OCI-M2 (cell line): Measurements from ENCODE around the gene LLCFC1.

Source experiments
- DNase-seq: peaks from one replicate; lab custom pipeline; 2025; ENCODE audit not compliant: unreplicated experiment; lab: John Stamatoyannopoulos, UW

Gene LLCFC1

GRCh38 chr7:142939226-142939910 is at the start of gene LLCFC1:
LLCFC1 (plus strand) TSS chr7:142939484; CDS start chr7:142939622, 138 bp downstream.
- DNase-seq: no peak

DNA sequence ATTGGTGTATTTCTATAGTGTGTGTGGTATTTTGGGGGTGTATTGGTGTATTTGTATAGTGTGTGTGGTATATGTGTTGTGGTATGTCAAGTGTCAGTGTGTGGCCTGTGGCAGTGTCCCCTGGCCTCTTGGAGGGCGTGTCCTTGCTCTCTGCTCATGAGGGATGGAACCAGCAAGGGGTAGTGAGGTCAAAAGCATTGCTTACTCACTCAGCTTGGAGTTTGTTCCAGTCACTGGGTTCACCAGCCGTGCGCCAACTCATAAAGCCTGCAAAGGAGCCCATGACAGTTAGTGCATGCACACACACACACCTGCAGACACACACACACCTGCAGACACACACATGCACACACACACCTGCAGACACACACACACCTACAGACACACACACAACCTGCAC is 49.5 kb upstream of the LLCFC1 start:
- no peak for DNase-seq

DNA sequence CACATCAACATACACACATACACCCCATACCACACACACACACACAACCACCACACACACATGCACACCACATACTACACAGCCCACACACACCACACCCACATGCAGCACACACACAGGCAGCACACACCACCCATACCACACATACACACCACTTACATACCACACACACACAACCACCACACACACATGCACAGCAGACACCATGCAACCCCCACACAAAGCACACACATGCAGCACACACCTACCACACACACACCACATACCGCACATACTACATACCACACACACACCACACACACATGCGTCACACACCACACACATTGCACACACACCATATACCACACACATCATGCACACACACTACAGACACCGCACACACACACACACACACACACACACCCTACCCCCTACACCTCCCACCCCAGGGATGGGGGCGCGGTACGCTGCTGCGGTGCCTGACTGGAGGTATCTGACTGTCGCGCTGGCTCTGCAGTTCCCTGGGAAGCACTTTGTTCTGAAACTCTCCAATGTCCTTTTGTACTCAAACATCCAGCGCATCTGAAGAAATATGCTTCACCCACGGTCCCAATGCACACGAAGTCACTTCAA is 48.3 kb upstream of the LLCFC1 start:
- no peak for DNase-seq

- no peak for DNase-seq
These were observed 47.7 kb upstream of the LLCFC1 start for GRCh38 chr7:142891490-142892082.

GRCh38 chr7:142892951-142893350 is 46.3 kb upstream of the LLCFC1 start:
- no peak for DNase-seq

GRCh38 chr7:142894112-142894984 is 44.9 kb upstream of the LLCFC1 start:
- DNase-seq: no peak

GRCh38 chr7:142894985-142895593 is 44.2 kb upstream of the LLCFC1 start:
- DNase-seq: no peak

- no peak for DNase-seq
These were observed 43.1 kb upstream of the LLCFC1 start for GRCh38 chr7:142896151-142896550.

- DNase-seq: no peak
These were observed 42.4 kb upstream of the LLCFC1 start for GRCh38 chr7:142896741-142897379.

DNA sequence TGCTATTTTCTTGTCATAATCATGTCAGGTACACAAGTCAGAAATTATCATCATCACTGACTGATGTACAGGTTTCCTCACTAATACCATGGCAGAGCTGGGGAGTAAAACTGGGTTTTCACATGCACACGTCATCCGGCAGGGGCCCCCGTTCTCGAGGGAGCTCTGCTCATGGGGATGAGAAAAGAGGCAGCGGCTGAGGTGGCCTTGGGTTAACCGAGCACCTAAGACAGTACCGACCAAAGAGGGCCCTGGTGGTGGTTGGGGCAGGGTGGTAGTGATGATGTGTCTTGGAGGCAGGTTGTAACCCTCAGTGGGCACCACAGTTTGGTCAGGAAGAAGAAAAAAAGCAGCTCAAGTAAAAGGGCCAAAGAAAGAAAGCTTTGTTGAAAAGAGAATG is 41.6 kb upstream of the LLCFC1 start:
- no peak for DNase-seq

- DNase-seq: no peak
These were observed 40.7 kb upstream of the LLCFC1 start for GRCh38 chr7:142898377-142899170.

GRCh38 chr7:142899661-142900060 is 39.6 kb upstream of the LLCFC1 start:
- DNase-seq: no peak

DNA sequence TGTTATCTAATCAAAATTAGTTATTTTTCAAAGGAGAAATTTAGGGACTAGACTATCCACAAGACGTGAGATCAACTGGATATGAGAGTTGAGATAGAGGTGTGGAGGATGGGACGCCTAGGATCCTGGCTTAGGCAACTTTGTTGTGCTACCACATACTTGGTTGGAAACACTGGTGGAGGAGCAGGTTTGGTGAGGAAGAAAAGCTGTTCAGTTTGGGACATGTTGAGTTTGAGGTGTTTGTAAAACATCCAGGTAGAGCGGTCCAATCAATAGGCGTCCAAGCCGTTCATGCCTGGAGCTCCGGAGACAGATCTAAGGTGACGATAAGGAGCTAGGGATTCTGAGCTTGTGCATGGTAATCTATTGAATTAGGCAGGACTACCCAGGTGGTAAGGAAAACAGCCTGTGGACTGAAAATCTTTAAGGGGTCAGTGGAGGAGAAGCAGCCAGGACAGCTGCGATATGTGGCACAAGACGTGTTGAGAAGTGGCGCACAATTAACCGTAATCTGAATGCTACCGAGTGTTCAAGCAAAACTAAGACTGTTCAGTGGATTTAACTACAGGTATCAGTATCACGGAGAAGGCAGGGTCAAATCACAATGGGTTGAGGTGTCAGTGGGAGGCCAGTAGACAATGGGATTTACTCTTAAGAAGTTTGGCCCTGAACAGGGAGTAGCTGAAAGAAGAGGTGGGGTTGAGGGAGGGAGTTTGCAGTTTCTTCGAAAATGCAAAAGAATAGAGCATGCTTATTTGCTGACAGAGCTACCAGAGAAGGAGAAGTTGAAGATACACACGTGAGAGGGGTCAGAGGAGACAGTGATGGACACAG is 37.6 kb upstream of the LLCFC1 start:
- no peak for DNase-seq

- no peak for DNase-seq
These were observed 35.2 kb upstream of the LLCFC1 start for GRCh38 chr7:142904128-142904527.

DNA sequence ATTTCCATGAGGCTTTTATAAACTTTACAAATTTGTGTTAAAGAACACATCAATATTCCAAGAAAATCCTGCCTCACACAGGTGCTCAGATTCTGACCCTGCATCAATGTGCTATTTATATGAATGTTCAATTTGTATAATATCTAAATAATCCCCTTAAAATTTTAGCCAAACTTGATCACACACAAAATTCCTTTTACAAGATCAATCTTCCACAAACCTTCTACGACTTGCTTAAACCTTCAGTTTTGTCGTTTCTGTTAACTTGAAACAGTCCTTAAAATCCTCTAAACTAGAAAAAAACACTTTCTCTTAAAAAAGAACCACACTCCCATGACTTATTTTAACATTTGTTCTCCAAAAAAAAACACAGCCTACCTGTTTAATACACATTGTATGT is 33.5 kb upstream of the LLCFC1 start:
- DNase-seq: no peak

GRCh38 chr7:142906643-142907042 is 32.6 kb upstream of the LLCFC1 start:
- no peak for DNase-seq

DNA sequence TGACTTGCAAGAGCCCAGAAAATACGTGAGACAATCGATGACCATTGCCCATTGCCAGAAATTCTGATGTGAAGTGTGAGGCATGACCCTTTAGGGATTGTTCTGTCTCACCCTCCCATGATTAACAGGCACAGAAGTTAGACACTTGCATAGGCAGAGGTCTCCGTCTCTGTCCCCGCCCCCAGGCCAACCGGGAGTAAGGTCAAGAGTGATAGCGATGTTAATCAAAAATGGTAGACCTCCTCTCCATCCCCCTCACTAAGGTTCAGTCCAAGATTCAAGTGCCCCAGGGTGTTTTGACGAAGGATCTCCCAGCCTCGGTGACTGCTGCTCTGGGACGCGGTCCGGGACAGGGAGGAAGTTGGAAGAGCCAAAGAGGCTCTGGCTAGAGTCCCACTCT is 31.0 kb upstream of the LLCFC1 start:
- DNase-seq: no peak

DNA sequence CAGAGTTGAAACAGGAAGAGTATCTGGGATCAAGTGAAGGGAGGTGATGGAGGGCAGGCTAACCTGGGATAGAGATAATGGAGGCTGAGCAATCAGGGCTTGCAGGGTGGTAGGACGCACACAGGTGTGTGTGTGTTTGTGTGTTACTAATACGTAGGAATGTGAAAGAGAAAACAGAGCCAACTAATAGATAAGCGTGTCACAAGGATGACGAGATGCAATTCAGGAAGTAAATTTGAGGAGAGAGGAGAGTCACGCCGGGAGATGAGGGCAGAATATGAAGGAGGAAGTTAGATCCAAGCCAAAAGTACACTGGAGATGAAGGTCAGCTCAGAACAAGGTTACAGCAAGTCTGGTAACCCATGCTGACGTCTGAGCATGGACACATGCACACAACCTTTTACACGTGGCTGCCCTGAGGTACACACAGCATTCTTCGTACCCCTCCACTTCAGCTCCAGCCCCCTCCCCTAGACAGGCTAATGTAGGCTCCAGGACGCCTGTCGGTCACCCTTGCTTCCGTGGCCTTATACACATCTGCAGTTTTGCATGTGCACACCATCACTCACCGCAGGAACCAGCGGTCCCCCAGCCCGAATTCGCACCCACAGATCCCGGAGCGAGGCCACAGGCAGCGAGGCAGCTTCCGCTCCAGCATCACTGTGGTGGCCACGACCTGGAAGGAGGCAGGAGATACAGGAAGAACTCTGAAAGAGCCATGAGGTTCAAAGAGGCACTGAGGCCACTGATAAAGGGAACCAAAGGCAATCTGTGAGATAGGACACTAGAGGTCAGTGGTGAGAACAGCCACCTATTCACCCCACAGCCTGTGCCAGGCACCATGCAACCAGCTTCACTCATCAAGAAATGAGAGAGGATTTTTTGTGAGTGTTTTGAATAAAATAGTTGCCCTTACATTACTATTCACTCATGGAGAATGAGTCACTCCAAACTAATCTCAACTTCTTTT is 30.1 kb upstream of the LLCFC1 start:
- no peak for DNase-seq
